ENCODE data around the gene KIAA0319L.
"Not testable (repeated sequence)": the region's sequence is repeated elsewhere in the genome, so short reads cannot be mapped to it uniquely, and the experiment has no call there.

Gene KIAA0319L

DNA sequence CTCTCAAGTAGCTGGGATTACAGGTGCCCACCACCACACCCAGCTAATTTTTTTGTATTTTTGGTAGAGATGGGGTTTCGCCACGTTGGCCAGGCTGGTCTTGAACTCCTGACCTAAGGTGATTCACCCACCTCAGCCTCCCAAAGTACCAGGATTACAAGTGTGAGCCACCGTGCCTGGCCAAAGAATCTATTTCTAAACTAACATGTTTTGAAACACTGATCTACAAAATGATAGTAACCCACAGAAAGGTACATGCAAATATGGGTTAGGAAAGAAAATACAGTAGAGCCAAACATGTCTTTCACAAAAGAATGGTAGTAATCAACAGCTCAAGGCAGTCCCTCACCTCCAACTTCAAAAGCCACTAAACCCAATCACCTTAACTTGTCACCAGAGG, 84.0 kb downstream of the KIAA0319L start:
- DNase-seq (ENCODE audit: low spot score in 2 of 2): not testable (repeated sequence)
- H3K36me3 Mint-ChIP-seq: peaks cover 74% of the 10 kb centered on the region

DNA sequence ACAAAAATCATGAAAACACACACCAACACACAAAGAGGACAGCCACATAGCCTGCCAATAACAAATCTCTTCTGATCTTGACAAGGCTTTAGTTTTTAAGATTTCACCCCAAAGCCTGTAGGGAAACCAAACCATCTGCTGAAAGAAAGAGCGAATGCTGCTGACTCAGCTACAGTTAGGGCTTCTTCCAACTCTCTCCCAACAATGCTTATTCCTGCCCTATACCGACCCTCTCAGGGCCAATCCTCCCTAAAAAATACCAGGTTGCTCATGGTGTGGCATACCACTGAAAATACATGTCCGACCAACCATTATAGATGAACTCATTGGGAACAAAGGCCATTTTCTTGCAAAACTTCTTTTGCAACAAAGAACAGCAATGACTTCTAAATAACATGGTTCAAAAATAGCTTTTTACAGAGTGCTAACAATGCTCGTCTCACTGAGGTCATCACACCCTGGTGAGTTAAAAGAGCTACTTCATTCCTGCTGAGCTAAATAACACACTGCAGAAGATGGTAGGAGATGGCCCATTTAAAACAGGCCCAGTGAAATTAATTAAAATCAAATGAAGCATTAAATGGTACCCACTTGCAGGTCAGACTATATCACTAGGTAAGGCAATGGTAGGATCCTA, 86.1 kb downstream of the KIAA0319L start:
- Mint-ChIP-seq H3K9me3 (no peaks in the 10 kb centered on the region), H3K4me3 (no peak overlapping the region), H3K36me3 (peaks cover 71% of the 10 kb centered on the region), H3K27ac (no peak overlapping the region), H3K4me1 (peaks cover 10% of the 10 kb centered on the region)
- no peak for DNase-seq (ENCODE audit: low spot score in 2 of 2)
- no peak for ATAC-seq

More for the DNA sequence above, 84.0 kb downstream of the KIAA0319L start:
- H3K4me3 Mint-ChIP-seq, H3K9me3 Mint-ChIP-seq, ATAC-seq, H3K4me1 Mint-ChIP-seq, H3K27ac Mint-ChIP-seq: not testable (repeated sequence)

DNA sequence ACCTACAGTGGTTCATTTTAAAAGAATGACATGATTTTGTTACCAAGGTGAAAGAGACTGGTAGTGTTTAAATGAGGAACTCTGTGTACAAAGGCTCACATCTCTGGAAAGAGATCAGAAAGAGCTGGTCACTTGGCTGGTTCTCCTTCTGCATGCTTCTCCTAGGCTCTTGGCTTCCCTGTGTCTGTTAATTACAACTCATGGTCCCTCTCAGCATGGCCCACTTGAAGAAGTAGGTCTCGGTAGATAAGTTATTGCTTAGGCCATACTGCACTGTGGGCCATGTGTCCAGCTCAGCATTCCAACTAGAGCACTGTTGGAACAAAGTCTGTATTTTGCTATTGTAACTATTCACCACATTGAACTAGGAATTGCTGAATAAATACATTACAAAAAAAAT, 91.1 kb downstream of the KIAA0319L start:
- Mint-ChIP-seq H3K36me3 (peaks cover 85% of the 10 kb centered on the region), H3K27ac (peak overlapping the region; percentile 35), H3K4me1 (peaks cover 21% of the 10 kb centered on the region), H3K4me3 (no peak overlapping the region), H3K9me3 (peaks cover 3% of the 10 kb centered on the region)
- no peak for DNase-seq (ENCODE audit: low spot score in 2 of 2)
- ATAC-seq: no peak

DNA sequence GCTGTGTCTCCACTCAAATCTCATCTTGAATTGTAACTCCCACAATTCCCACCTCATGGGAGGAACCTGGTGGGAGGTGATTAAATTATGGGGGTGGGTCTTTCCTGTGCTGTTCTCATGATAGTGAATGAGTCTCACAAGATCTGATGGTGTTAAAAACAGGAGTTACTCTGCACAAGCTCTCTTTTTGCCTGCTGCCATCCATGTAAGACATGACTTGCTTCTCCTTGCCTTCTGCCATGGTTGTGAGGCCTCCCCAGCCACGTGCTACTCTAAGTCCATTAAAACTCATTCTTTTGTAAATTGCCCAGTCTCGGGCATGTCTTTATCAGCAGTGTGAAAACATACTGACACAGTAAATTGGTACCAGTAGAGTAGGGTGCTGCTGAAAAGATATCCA, 93.5 kb downstream of the KIAA0319L start:
- not testable (repeated sequence) for H3K27ac Mint-ChIP-seq; ATAC-seq; H3K4me3 Mint-ChIP-seq; H3K9me3 Mint-ChIP-seq; DNase-seq (ENCODE audit: low spot score in 2 of 2)
- Mint-ChIP-seq H3K36me3 (peaks cover 78% of the 10 kb centered on the region), H3K4me1 (peaks cover 25% of the 10 kb centered on the region)

DNA sequence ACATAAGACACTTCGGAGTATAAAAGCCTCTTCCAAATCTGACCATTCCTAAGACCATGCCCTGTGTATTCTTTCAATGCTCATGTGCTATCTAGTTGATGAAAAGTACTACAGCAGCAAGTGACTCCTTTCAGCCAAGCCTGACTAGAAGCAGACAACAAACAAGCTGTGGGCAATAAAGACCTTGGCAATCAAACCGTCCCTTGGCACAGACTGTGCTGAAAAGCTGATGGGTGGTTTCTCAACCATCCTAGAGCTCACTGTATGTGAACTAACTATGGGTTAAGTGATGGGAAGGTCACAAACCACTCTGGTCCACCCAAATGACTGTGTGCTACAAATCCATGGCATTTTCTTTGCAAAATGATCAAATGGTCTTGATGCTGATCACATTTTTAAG, 94.0 kb downstream of the KIAA0319L start:
- ATAC-seq: no peak
- DNase-seq (ENCODE audit: low spot score in 2 of 2): no peak
- peak overlapping the region; percentile 71 for H3K27ac Mint-ChIP-seq
- H3K4me1 Mint-ChIP-seq: peaks cover 21% of the 10 kb centered on the region
- H3K9me3 Mint-ChIP-seq: peaks cover 3% of the 10 kb centered on the region
- H3K4me3 Mint-ChIP-seq: no peak overlapping the region
- peaks cover 78% of the 10 kb centered on the region for H3K36me3 Mint-ChIP-seq

DNA sequence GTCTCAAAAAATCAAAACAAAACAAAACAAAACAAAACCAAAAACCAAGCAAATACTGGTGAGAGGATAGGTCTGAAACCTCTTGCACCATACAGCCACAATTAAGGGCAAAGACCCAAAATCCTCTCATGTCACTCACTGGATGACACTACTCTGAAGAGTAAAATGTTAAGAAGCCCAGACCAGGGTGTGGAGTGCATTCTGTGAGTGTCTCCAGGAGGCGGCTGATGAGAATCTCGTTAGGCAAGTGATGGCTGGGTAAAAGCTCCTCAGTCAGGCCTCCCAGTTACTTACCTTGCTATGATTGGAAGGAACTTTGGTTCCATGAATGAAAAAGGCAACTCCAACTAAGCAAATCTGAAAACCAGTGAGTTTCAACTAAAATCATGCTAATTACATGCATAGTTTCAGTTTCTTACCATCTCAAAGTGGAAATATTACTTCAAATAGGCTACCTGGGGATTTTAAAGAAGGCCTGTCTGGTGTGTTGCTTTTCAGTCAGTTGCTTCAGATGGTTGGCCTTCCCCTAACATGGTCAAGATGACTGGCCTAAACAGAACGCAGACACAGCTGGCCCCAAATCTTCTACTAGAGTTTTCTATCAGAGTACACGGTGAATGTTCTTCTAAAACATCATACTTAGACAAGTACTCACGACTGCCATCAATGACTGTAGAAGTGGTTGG, 95.1 kb downstream of the KIAA0319L start:
- H3K27ac Mint-ChIP-seq: peak overlapping the region; percentile 71
- peaks cover 21% of the 10 kb centered on the region for H3K4me1 Mint-ChIP-seq
- peaks cover 76% of the 10 kb centered on the region for H3K36me3 Mint-ChIP-seq
- ATAC-seq (peak; percentile 69), DNase-seq (ENCODE audit: low spot score in 2 of 2) (no peak)
- H3K9me3 Mint-ChIP-seq: peaks cover 3% of the 10 kb centered on the region
- peak overlapping the region; percentile 4 for H3K4me3 Mint-ChIP-seq

DNA sequence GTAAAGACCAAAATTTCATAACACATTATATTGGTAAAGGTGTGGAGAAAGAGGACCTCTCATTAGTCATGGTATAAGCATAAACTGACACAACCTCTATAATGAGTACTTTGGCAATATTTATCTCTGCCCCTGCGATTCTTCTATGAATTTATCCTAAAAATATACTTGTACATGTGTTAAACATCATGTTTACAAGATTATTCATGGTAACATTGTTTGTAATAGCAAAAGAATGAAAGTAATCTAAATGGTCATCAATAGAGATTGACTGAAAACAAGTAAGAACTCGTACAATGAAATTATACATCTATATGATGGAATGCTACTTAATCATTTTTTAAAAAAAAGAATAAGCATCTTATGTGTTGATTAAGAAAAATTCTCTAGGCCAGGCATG, 96.4 kb downstream of the KIAA0319L start:
- ATAC-seq (no peak), DNase-seq (ENCODE audit: low spot score in 2 of 2) (no peak)
- Mint-ChIP-seq H3K4me1 (peaks cover 32% of the 10 kb centered on the region), H3K27ac (no peak overlapping the region), H3K9me3 (peaks cover 1% of the 10 kb centered on the region), H3K4me3 (no peak overlapping the region), H3K36me3 (peaks cover 72% of the 10 kb centered on the region)

DNA sequence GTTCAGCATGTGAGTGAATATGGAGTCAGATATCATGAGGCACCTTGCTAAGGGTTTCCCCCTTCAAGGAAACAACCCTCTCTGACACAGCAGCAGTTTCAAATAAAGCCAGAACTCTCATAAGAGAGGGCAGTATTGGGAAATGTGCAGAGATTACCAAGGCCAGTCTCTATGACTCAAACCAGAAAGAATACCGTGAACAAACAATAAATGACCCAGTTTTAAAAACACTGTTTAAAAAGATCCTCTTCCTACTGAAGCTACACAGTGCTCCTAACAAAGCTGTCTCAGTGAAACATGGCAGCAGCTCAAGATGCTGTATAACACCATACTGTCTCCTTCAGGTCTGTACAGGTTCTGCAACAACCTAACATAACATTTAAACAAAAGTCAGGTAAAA, 102.6 kb downstream of the KIAA0319L start:
- DNase-seq (ENCODE audit: low spot score in 2 of 2) (no peak), ATAC-seq (peak; percentile 96)
- H3K9me3 Mint-ChIP-seq: no peaks in the 10 kb centered on the region
- H3K4me3 Mint-ChIP-seq: peak overlapping the region; percentile 30
- H3K4me1 Mint-ChIP-seq: peaks cover 44% of the 10 kb centered on the region
- H3K27ac Mint-ChIP-seq: peak overlapping the region; percentile 78
- peaks cover 58% of the 10 kb centered on the region for H3K36me3 Mint-ChIP-seq

DNA sequence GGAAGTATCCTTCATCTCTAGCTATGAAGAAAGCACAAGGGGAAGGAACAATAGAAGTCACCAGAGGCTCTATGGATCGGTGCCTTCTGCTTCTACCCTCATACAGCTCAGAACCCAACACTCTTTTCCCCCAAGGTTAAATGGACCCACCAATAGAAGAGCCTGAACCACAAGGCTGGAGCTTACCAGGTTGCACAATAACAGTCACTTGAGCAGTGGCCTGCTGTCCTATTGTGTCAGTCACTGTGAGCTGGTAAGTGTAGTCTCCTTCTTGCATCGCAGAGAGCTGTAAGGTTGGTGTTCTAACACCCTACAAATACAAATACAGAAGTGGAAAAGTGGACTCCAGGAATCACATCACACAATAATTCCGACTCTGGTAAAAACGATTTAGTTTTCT, 103.0 kb downstream of the KIAA0319L start:
- ATAC-seq (peak; percentile 17), DNase-seq (ENCODE audit: low spot score in 2 of 2) (no peak)
- peak overlapping the region; percentile 30 for H3K4me3 Mint-ChIP-seq
- H3K36me3 Mint-ChIP-seq: peaks cover 55% of the 10 kb centered on the region
- H3K4me1 Mint-ChIP-seq: peaks cover 44% of the 10 kb centered on the region
- H3K9me3 Mint-ChIP-seq: no peaks in the 10 kb centered on the region
- H3K27ac Mint-ChIP-seq: peak overlapping the region; percentile 78

DNA sequence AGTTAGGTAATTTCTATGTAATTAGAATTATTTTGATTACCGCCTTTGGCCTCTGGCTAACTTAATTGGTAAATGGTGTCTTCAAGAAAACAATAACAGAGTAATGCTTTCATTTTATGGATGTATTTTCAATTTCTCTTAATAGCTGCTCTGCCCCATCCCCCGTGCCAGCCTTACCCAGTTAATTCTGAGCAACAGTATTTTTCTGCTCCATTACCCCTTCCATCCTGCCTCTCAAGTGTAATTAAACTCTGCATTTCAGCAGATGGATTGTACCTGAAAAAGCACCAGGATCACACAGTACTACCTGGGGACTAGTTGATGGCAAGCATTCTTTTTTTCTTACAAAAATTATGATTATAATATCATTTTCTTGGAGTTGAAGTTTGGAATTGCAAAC, 104.2 kb downstream of the KIAA0319L start:
- peaks cover 44% of the 10 kb centered on the region for H3K36me3 Mint-ChIP-seq
- DNase-seq (ENCODE audit: low spot score in 2 of 2) (no peak), ATAC-seq (no peak)
- H3K27ac Mint-ChIP-seq: peak overlapping the region; percentile 78
- peak overlapping the region; percentile 30 for H3K4me3 Mint-ChIP-seq
- peaks cover 38% of the 10 kb centered on the region for H3K4me1 Mint-ChIP-seq
- no peaks in the 10 kb centered on the region for H3K9me3 Mint-ChIP-seq

DNA sequence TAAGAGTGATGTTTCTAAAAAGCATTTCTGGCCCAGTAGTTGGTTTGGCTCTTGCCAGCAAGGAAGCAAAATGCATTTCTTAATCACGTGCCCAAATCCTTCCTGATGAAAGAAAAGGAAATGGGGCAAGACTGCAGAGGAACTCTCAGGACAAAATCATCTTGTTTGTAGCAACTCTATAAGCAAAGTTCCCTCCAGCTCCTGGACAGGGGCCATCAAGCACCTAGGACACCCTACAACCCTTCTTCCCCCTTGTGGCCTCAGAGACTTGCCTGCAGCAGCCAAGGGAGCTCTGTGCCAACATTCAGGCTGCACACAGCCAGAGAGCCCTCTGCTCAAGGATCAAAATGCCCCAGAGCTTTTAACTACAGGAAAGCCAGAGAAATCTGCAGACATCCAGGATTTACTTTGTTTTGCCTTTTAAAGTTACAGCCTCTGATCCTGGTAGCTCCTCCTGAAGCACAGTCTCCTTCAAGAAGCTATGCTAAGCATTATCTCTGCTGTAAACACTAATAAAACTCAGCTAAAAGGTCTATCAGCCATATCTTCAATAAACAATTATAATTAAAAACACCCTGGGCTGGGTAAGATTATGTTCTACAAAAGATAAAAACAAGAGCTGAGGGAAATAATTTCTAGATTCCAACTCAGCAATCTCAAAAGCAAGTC, 105.0 kb downstream of the KIAA0319L start:
- Mint-ChIP-seq H3K9me3 (no peaks in the 10 kb centered on the region), H3K4me1 (peaks cover 35% of the 10 kb centered on the region), H3K4me3 (no peak overlapping the region), H3K36me3 (peaks cover 40% of the 10 kb centered on the region), H3K27ac (peak overlapping the region; percentile 61)
- DNase-seq (ENCODE audit: low spot score in 2 of 2) (no peak), ATAC-seq (no peak)

DNA sequence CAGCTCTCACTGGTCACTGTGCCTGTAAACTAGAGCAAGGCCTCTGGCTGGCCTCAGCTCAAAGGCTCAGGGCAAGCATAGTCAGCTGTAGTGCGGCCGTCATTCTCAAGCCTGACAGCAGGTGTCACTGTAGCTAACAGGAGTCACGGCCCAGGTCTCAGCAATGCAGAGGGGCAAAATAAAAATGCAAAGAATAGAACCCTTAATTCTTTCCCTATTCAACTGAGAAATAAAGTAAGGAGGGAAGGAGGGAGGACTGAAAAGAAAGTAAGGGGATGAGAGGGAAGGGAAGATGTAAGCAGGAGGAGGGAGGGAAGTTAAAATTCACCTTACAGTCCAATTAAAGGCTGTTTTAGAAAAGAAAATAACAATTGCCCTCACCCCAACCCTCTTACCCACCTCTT, 106.1 kb downstream of the KIAA0319L start:
- H3K36me3 Mint-ChIP-seq: peaks cover 37% of the 10 kb centered on the region
- peak overlapping the region; percentile 7 for H3K4me3 Mint-ChIP-seq
- H3K27ac Mint-ChIP-seq: no peak overlapping the region
- H3K9me3 Mint-ChIP-seq: no peaks in the 10 kb centered on the region
- ATAC-seq: peak; percentile 69
- H3K4me1 Mint-ChIP-seq: peaks cover 27% of the 10 kb centered on the region
- peak; percentile 67 to 87 for DNase-seq (ENCODE audit: low spot score in 2 of 2)

DNA sequence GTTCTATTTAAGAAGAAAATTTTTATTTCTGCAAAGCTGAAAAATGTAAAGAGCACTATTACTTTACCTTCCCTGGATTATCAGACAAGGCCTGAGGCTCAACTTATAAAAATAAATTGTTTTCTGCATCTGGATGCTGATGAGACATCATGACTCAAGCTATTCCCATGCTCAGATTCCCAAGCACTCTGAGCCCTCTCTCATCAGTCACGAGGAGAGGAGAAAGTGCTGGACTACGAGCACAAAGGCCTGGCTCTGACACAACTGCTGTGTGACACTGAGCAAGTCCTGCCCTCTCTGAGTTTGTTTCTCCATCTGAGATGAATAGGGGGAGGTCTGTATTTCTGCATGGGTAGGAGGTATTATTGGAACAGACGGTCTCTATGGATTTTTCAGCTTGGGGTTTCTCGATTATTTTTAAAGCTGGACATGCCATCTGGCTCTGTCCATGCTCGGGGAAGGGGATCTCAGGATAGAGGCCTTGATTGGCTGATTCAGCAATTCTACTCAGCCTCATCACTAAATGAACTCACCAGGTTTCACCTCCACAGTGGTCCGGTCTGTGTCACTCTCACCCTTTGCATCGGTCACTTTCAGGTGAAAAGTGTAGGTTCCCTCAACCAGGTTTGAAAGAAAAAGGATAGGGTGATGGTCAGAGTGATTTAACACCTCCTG, 107.7 kb downstream of the KIAA0319L start:
- DNase-seq (ENCODE audit: low spot score in 2 of 2) (no peak), ATAC-seq (no peak)
- H3K9me3 Mint-ChIP-seq: no peaks in the 10 kb centered on the region
- H3K27ac Mint-ChIP-seq: no peak overlapping the region
- peaks cover 14% of the 10 kb centered on the region for H3K4me1 Mint-ChIP-seq
- no peak overlapping the region for H3K4me3 Mint-ChIP-seq
- H3K36me3 Mint-ChIP-seq: peaks cover 25% of the 10 kb centered on the region

DNA sequence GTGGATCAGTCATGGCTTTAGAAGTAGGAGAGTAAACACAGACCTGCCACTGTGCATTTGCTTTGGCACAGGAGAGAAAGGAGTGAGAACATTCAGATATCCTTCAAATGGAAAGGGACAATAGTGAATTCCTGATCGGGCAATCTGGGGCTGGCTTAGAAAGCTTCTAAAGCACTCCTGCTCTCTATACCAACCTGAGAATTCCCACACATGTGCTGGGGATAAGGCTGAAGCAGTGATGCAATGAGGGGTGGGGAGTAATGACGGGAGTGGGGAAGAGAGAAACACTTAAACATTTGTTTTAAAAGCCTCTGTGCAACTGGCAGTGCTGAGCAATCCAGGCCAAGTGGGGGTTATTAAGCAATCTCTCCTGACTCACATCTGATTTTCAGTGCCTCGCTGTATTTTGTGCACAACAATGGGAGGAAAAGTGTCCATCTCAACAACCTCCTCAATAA, 108.8 kb downstream of the KIAA0319L start:
- ATAC-seq (no peak), DNase-seq (ENCODE audit: low spot score in 2 of 2) (no peak)
- Mint-ChIP-seq H3K27ac (peak overlapping the region; percentile 58), H3K36me3 (peaks cover 22% of the 10 kb centered on the region), H3K4me1 (peaks cover 7% of the 10 kb centered on the region), H3K4me3 (no peak overlapping the region), H3K9me3 (no peaks in the 10 kb centered on the region)

DNA sequence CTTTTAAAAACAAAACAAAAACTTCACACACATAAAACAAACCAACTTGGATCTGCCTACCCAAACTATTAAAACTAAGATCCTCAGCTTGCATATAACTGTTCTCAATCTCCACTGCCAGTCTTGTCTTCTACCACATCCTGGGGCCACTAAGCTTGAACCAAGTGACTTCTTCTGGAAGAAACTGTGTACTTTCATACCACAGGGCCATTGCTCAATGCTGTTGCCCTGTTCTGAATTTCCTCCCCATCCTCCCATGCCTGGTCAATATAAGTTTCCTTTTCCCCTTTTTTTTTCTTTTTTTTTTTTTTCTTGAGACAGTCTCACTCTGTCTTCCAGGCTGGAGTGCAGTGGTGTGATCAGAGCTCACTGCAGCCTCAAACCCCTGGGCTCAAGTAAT, 109.9 kb downstream of the KIAA0319L start:
- no peak overlapping the region for H3K4me3 Mint-ChIP-seq
- ATAC-seq: no peak
- peaks cover 7% of the 10 kb centered on the region for H3K4me1 Mint-ChIP-seq
- no peak for DNase-seq (ENCODE audit: low spot score in 2 of 2)
- no peaks in the 10 kb centered on the region for H3K9me3 Mint-ChIP-seq
- peak overlapping the region; percentile 58 for H3K27ac Mint-ChIP-seq
- peaks cover 22% of the 10 kb centered on the region for H3K36me3 Mint-ChIP-seq
